ENCODE results near the gene TOMM22. TPM values are rescaled to one million over a fixed set of nuclear protein-coding genes. Genes with fewer than 3 reads are reported as not detected.

Gene TOMM22
- total and polyA plus RNA-seq, 2 donors (not counting 1 experiment from before 2014, with no cell fraction given), result 61.1 to 80.3 TPM

GRCh38 chr22:38729946-38730345 lies 48.2 kb downstream of the TOMM22 start:
- no peaks in the 10 kb centered on the region for H4K20me1 ChIP-seq (ENCODE audit: control insufficient read depth, extremely low read depth, insufficient read depth, low read length)
- TF ChIP-seq EZH2 (IDR thresholded peaks at IDR 0.05; ENCODE audit: low read length, missing control alignments) (no peak), CTCF (conservative IDR thresholded peaks at IDR 0.05 in 1 of 2, IDR thresholded peaks at IDR 0.05 in 1 of 2; ENCODE audit: low read depth in 1 of 2, low read length in 2 of 2) (no peak)
- no peaks in the 10 kb centered on the region for H3K79me2 ChIP-seq (ENCODE audit: control insufficient read depth, insufficient read depth, low read length)
- no peaks in the 10 kb centered on the region for H3K27me3 ChIP-seq (ENCODE audit: control insufficient read depth, insufficient read depth, low read length)
- H3K4me3 ChIP-seq (replicated peaks in 1 of 4; ENCODE audit: control extremely low read depth in 1 of 4, insufficient read depth in 1 of 4, low read depth in 3 of 4, low read length in 4 of 4), result no peak overlapping the region
- peaks cover 47% of the 10 kb centered on the region for H3K36me3 ChIP-seq (ENCODE audit: control insufficient read depth, insufficient read depth, low read length)
- H3K4me2 ChIP-seq (ENCODE audit: extremely low read depth, insufficient read depth, low read length), result no peak overlapping the region
- peaks cover 7% of the 10 kb centered on the region for H3K4me1 ChIP-seq (ENCODE audit: control insufficient read depth, extremely low read depth, insufficient read depth, low read length)
- no peak overlapping the region for H3K27ac ChIP-seq (ENCODE audit: insufficient read depth, low read length)
- no peak for DNase-seq (ENCODE audit: low read depth in 2 of 2)
- no peak overlapping the region for H2AFZ ChIP-seq (ENCODE audit: low read length)
- H3K9ac ChIP-seq (ENCODE audit: insufficient read depth, low read length), result no peak overlapping the region
- H3K9me3 ChIP-seq (ENCODE audit: control insufficient read depth, insufficient read depth, low read depth, low read length), result no peaks in the 10 kb centered on the region

GRCh38 chr22:38730411-38730871 lies 48.7 kb downstream of the TOMM22 start:
- peaks cover 7% of the 10 kb centered on the region for H3K4me1 ChIP-seq (ENCODE audit: control insufficient read depth, extremely low read depth, insufficient read depth, low read length)
- TF ChIP-seq CTCF (conservative IDR thresholded peaks at IDR 0.05 in 1 of 2, IDR thresholded peaks at IDR 0.05 in 1 of 2; ENCODE audit: low read depth in 1 of 2, low read length in 2 of 2) (no peak), EZH2 (IDR thresholded peaks at IDR 0.05; ENCODE audit: low read length, missing control alignments) (no peak)
- H3K9me3 ChIP-seq (ENCODE audit: control insufficient read depth, insufficient read depth, low read depth, low read length), result no peaks in the 10 kb centered on the region
- no peak overlapping the region for H3K4me2 ChIP-seq (ENCODE audit: extremely low read depth, insufficient read depth, low read length)
- no peak overlapping the region for H3K4me3 ChIP-seq (replicated peaks in 1 of 4; ENCODE audit: control extremely low read depth in 1 of 4, insufficient read depth in 1 of 4, low read depth in 3 of 4, low read length in 4 of 4)
- no peaks in the 10 kb centered on the region for H3K27me3 ChIP-seq (ENCODE audit: control insufficient read depth, insufficient read depth, low read length)
- no peaks in the 10 kb centered on the region for H4K20me1 ChIP-seq (ENCODE audit: control insufficient read depth, extremely low read depth, insufficient read depth, low read length)
- no peak overlapping the region for H3K27ac ChIP-seq (ENCODE audit: insufficient read depth, low read length)
- no peak for DNase-seq (ENCODE audit: low read depth in 2 of 2)
- H3K36me3 ChIP-seq (ENCODE audit: control insufficient read depth, insufficient read depth, low read length), result peaks cover 48% of the 10 kb centered on the region
- H2AFZ ChIP-seq (ENCODE audit: low read length), result no peak overlapping the region
- no peak overlapping the region for H3K9ac ChIP-seq (ENCODE audit: insufficient read depth, low read length)
- no peaks in the 10 kb centered on the region for H3K79me2 ChIP-seq (ENCODE audit: control insufficient read depth, insufficient read depth, low read length)

GRCh38 chr22:38731703-38732161 lies 50.0 kb downstream of the TOMM22 start:
- H3K79me2 ChIP-seq (ENCODE audit: control insufficient read depth, insufficient read depth, low read length), result no peaks in the 10 kb centered on the region
- no peak overlapping the region for H3K9ac ChIP-seq (ENCODE audit: insufficient read depth, low read length)
- no peak overlapping the region for H3K4me3 ChIP-seq (replicated peaks in 1 of 4; ENCODE audit: control extremely low read depth in 1 of 4, insufficient read depth in 1 of 4, low read depth in 3 of 4, low read length in 4 of 4)
- no peaks in the 10 kb centered on the region for H3K27me3 ChIP-seq (ENCODE audit: control insufficient read depth, insufficient read depth, low read length)
- peaks cover 7% of the 10 kb centered on the region for H3K4me1 ChIP-seq (ENCODE audit: control insufficient read depth, extremely low read depth, insufficient read depth, low read length)
- peaks cover 45% of the 10 kb centered on the region for H3K36me3 ChIP-seq (ENCODE audit: control insufficient read depth, insufficient read depth, low read length)
- H3K27ac ChIP-seq (ENCODE audit: insufficient read depth, low read length), result no peak overlapping the region
- H3K4me2 ChIP-seq (ENCODE audit: extremely low read depth, insufficient read depth, low read length), result no peak overlapping the region
- no peaks in the 10 kb centered on the region for H3K9me3 ChIP-seq (ENCODE audit: control insufficient read depth, insufficient read depth, low read depth, low read length)
- no peak for DNase-seq (ENCODE audit: low read depth in 2 of 2)
- no peak overlapping the region for H2AFZ ChIP-seq (ENCODE audit: low read length)
- H4K20me1 ChIP-seq (ENCODE audit: control insufficient read depth, extremely low read depth, insufficient read depth, low read length), result no peaks in the 10 kb centered on the region
- TF ChIP-seq EZH2 (IDR thresholded peaks at IDR 0.05; ENCODE audit: low read length, missing control alignments), result no peak
- TF ChIP-seq CTCF (conservative IDR thresholded peaks at IDR 0.05 in 1 of 2, IDR thresholded peaks at IDR 0.05 in 1 of 2; ENCODE audit: low read depth in 1 of 2, low read length in 2 of 2), result no peak

Measured in fibroblast of lung (primary cell).